Endometrial microvascular endothelial cells (primary cell): ENCODE results near the gene URI1. TPM values are rescaled to one million over a fixed set of nuclear protein-coding genes. Genes with fewer than 3 reads are reported as not detected.
"Not testable (repeated sequence)": the region's sequence is repeated elsewhere in the genome, so short reads cannot be mapped to it uniquely, and the experiment has no call there.

Experiments
- in situ Hi-C: cut with HindIII; loops from 2 replicates; pipeline ENCODE4 v1.10.0; 2017; ENCODE audit warnings: low sequenced_read_pairs, low pct_unique_long_range_greater_than_20kb; ENCODE audit errors: inconsistent ontology term
- total RNA-seq: library from RNA; depleted of rRNA; stranded (reverse); fragments of >200 nt; gene quantifications from one replicate; pipeline ENCODE4 v1.2.3, GENCODE V29; 2015; ENCODE audit errors: inconsistent ontology term

Gene URI1
- total RNA-seq, 1 donor from 2014 or later: 23.2 TPM

DNA sequence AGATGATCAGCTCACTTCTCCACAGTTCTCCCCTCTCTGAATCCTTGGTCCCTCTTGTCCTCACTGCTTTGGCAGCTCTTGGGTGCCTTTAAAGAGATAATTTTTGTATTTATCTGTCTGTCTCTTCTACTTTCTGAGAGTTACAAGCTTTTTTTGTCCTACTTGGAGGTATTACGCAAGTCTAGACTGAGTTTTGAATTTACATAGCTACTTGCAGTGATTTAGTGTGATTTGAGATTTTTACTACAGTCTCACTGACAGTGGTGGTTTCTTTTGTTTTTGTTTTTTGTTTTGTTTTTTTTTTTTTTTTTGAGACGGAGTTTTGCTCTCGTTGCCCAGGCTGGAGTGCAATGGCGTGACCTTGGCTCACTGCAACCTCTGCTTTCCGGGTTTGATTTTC, 22.1 kb downstream of the URI1 start:
- in situ Hi-C loops: no loop called here

DNA sequence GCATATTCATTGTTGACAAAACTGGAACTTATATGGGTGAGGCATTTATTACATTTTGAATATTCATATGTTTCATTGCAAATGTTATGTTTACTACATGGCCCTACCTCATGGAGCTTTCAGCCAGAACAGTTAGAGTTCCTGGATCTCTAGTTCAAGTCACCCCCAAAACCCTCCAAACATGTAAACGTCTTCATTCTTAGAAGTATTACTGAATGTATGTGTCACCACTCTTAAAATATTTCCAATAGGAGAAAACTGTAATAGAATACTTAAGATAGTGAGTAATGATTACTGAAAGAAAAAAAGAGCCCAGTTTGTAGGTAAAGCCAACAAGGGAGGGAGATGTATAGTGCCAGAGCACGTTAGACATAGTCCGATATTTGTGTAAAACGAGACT, 23.5 kb downstream of the URI1 start:
- in situ Hi-C loops: no loop called here

DNA sequence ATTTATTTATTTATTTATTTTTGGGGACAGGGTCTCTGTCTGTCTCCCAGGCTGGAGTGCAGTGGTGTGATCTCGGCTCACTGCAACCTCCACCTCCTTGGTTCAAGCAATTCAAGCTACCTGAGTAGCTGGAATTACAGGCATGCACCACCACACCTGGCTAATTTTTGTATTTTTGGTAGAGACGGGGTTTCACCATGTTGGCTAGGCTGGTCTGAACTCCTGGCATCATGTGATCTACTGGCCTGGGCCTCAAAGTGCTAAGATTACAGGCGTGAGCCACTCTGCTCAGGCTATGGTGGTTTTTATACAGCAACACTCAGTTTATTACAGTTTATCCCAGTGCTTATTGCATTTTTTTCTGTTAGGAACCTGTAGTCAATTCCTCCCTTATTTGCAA, 24.1 kb downstream of the URI1 start:
- in situ Hi-C loops: not testable (repeated sequence)

DNA sequence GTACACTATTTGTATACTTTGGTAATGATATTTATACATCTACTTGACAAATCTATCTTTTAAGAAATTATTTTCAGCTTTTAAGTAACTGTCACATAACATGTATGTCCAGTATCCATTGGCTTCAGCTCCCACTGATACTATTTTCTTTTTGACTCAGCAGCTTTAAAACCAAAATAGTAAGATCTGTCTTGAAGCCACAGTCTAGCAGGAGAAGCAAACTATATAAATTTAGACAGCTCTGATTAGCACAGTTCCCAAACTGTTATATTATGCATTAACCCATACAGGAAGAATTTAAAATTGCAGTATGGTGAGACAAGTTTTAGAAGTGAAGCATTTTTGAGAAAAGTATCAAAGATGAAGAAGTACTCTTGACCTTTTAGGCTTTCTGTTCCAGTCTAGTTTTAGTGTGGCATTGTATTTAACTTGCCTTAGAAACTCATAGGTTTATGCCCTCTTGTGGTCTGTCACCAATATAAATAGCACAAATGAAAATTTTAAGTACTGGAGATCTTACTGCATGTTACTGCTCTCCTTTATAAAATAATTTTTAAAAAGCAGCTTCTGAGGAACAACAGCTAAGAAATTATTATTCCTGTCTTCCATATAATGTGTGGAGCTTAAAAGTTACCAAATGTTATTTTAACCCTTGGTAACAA, 24.7 kb downstream of the URI1 start:
- in situ Hi-C loops: no loop called here

DNA sequence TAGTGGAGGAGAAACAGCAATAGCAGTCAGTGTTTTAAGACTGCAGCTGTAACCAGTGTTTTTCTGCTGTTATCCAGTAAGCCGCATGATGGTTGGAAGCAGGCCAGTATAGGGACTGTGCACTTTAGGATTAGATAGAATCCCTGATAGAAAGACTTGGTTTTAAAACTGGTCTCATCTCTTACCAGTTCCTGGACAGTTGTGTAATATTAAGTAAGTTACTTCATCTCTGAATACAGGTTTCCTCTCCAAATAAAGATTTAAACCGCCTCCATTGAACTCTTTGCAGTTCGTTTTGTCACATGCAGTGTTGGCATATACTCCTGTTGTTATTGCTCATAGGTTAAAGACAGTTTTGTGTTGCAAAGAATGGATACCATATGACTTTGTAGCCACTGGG, 25.6 kb downstream of the URI1 start:
- in situ Hi-C loops: no loop called here

DNA sequence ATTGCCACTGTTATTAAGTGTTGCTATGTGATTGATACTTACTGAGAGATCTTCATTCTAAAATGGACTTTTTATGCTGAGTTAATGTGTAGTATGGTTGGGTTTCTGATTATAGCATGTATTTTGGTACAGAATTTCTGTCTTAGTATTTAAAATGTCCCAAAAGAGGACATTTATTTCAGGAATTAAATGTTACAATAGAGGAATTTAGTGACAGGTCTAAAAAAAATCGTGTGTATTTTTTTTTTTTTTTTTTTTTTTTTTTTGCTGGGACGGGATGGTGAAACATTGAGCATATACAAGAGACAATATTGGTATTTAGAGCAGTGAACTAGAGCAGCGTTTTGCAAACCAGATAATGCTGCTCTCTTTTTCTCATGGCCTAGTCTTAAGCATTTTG, 27.9 kb downstream of the URI1 start:
- in situ Hi-C loops: no loop called here

DNA sequence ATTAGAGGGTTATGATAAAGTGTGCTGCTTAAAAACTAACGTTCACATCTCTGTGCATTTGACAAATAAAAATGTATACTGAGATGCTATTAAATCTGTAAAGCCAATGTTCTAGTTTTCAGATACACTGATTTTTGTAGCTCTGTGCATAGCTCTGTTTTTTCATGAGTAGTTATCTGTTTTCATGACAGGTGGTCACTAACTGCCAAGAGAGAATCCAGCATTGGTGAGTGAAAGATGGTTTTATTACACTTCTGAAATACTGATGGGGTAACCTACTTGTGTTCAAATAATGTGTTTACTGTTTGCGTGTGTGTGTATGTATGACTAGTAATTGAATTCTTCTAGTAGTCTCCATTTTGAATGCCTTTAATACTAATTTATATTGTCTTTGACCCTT, 29.0 kb downstream of the URI1 start:
- in situ Hi-C loops: no loop called here

DNA sequence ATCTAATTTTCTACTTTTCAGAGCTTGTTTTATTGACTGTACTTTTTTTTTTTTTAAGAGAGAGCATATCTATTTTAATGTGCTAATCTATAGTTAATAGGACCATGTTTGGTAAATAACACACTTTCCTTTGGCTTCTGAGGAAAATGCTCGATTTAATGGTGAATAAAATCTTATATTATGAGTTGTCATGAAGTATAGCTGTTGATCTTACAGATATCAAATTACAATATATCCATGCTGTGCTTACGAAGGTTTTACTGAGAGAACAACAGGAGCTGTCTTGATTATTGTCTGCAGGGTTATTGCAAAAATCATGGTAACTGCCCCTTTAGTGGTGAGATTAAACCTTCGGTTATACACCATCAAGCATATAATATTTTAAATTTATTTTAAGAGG, 29.6 kb downstream of the URI1 start:
- in situ Hi-C loops: no loop called here

DNA sequence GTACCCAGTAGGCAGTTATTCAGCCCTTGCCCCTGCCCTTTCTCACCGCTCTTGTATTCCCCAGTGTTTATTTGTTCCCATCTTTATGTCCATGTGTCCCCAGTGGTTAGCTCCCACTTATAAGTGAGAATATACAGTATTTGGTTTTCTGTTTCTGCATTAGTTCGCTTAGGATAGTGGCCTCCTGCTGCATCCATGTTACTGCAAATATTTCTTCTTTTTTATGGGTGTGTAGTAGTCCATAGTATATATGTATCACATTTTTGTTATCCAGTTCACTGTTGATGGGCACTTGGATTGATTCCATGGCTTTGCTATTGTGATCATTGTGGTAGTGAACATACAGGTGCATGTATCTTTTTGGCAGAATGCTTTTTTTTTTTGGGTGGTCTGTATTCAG, 32.7 kb downstream of the URI1 start:
- in situ Hi-C loops: no loop called here

DNA sequence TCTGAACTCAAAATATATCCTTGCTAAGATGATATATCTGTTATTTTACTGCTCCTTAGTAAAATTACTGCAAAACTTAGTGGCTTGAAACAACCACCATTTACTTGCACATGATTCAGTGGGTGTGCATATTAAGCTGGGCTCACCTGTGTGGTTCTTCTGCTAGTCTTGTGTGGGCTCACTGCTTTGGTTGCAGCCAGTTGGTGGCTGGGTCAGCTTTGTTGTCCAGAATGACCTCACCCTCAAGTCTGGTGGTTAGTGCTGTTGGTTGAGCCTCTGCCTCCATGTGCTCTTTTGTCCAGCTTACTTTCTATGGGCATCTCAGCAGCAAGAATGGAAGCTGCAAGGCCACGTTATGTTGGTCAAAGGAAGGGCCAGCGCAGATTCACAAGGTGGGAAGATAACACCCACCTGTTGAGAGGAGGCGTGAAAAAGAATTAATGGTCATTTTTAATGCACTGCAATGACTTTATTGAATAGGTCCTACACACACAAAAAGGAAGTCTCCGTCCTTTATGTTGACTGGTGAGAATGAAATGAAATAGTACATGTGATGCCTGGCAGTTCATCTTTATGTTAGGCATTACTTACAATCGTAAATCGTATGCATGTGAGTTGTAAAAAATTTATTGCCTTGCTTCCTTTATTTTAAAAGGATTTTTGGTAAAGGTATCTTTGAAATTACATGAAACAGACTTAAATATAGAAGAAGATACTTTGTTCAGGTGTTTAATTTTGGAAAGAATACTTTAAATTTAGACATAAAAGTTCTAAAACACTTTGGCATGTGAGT, 34.3 kb downstream of the URI1 start:
- in situ Hi-C loops: no loop called here

DNA sequence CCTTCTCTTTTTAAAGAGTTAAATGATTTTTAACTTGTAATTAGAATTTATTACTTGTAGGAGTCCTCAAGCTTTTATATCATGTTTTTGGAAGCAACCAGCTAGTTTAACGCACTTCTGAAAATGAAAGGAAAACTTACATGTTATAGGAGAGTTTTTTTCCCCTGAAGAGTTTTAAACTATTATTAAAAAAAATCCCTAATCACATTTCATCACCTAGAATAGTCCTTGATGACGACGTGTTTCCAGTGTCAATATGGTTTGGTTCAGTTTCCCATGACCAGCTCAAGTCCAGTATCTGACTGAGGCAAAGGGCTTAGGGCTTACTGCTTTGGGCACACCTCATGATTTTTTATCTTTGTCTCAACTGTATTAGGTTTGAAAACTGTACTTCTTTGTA, 36.0 kb downstream of the URI1 start:
- in situ Hi-C loops: no loop called here

DNA sequence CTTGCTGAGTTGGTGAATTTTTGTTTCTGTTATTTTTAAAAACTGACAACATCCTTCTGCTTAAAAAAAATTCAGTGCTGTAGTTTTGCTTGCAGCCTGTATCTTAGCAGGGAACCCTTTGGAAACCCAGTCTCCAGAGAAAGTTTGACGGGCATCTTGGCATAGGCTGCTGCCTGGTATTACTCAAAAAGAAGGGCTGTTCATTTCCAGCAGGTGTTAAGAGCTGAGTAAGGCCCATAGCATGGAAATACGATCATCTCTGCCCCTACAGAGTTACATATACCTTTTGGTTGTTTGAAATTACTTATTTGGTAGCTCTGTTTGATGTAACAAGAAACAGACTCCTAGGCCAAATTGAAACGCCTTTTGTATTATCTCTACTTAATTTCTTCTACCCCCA, 41.5 kb downstream of the URI1 start:
- in situ Hi-C loops: no loop called here

DNA sequence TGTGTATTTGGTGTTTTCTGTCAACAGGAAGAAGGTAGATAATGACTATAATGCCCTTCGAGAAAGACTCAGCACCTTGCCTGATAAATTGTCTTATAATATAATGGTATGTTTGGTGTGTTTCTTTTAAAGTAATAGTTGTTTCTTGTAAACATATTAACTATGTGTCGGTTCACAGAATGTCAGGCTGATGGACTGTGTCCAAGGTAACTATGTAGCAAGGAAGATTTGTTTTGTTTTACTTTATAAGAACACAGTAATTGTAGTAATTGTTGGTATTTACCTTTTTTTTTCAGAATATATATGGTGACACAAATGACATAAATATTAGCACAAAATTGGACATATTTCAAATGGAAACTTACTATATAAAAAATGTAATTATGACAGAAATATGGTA, 43.2 kb downstream of the URI1 start:
- in situ Hi-C loops: no loop called here

DNA sequence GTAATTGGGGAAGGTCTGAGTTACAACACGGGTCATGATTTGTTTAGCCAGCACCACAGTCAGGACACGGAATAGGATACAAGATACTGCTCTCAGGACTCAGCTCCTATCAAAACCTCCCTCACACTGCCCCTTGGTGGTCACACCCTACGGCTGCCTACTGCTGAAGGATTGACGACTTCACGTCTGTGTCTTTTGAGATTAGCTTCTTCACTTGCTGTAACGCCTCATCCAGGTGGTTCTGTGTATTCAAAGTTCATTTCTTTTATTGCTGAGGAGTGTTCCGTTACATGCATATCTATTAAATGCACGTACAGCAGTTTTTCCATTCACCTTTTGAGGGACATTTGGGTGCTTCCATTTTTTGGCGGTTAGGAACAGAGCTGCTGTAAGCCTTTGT, 46.3 kb downstream of the URI1 start:
- in situ Hi-C loops: no loop called here

DNA sequence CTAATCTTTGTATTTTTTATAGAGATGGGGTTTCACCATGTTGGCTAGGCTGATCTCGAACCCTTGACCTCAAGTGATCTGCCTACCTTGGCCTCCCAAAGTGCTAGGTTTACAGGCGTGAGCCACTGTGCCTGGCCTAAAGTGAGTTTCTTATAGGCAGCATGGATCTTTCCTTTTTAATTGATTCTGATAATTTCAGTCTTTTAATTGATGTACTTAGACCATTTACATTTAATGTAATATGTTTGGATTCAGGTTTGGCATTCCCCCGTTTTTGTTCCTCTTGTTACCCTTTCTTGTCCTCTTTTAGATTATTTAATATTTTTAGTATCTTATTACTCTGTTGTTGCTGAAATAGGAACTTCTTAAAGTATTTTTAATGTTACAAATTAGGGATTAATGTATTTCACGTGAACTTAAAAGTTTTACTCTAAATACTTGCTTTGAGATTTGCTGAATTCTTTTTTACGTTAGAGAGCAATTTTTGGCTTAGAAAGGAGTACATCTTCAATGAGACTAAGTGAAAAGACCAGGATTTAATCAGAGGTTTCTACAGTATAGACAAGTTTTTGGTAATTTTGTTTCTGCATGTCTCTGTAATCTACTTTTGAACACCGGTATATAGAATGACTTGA, 50.3 kb downstream of the URI1 start:
- in situ Hi-C loops: no loop called here

DNA sequence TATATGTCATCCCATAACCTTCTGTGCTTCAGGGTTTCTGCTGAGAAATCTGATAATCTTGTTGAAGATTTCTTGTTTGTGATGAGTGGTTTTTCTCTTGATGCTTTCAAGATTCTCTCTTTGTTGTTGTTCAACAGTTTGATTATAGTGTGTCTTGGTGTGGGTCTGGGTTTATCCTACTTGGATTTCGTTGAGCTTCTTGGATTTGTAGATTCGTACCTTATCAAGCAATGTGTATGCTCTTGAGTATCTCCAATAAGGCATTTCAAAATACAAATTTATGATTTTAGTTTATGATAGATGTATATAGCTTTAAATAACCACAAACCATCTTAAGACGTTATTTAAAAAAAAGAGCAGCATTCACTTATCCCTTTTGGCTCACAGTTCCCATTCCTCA, 57.5 kb downstream of the URI1 start:
- in situ Hi-C loops: no loop called here

DNA sequence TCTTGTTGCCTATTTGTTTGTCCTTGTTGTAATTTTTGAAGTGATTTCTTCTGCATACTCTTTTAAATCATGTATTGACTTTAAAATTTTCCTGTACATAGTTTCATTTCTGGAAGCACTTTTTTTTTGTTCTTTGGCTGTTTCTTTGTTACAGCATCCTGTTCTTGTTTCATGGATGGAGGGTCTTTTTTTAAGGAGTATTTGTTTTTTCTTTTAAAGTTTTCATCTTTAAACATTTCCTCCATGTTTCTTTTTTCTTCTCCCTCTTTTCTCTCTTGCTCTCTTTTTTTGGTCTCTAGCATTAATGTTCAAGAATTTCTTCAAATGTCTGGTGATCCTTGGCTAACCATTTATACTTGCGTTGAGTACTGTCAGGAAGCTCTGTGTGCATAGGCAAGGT, 58.8 kb downstream of the URI1 start:
- in situ Hi-C loops: no loop called here

DNA sequence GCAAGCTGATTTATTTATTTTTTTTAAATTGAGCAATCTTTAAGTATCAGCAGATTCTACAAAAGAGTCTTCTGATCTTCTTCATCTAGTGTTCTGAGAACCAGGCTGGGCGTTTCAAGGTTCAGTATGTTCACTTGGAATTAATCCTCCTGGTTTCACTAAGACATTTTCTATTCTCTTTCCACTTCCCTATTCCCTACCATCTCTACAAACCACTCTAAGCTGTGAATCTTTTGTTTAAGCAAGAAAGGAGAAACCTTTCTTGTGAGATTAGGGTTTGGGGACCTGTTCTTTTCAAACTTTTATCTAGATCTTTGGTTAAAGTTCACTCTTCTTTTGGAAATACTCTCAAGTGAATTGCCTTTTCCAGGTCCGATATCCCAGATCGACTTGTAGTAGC, 59.3 kb downstream of the URI1 start:
- in situ Hi-C loops: no loop called here

DNA sequence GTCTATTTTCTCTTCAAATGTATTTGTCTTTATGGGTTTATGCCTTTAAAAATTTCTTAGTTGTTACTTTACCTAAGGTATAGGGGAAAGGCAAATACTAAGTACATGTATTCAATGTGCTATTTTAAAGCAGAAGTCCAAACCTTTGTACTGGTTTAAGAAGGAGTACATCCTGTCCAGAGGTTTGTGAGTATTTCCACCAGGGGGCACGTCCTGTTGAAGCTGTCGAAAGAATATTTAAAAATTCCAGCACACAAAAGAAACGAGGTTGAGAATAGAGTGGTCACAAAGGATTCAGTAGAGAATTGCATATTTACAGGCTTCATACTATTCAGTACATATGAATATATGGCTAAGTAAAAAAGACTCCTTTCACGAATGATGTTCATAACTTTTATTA, 59.8 kb downstream of the URI1 start:
- in situ Hi-C loops: no loop called here

DNA sequence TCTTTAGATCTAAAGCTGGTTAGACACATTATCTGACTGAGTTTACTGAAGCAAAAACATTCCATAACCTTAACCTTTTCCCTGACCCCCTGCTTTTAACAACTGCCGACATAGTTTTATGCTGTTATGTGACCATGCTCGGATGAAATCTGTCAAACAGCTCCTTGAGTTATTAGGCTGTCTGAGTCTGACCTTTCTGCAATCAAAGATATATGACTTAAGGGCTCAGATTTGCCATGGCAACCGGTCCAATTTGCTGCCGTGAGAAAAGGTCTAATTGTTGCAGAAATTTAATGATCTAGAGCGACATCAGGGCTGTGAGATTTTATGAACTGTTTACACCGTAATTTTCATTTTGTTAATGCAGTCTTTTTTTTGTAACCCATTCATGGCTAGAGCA, 61.8 kb downstream of the URI1 start:
- in situ Hi-C loops: no loop called here
